PC-3 (cell line): Measurements from ENCODE around the gene CXCL13. TPM values are rescaled to one million over a fixed set of nuclear protein-coding genes. Genes with fewer than 3 reads are reported as not detected.

Source experiments
- ATAC-seq: fragments of 200-7000 bp; cut with Tn5 transposase; 2 replicates; pipeline ENCODE4 v1.9.1; 2020; ENCODE audit warnings: mild to moderate bottlenecking, moderate library complexity
- BruUV-seq: library from RNA; stranded (reverse); fragments of 400-500 nt; replicated peaks from 2 replicates; lab custom pipeline; 2021; lab: Mats Ljungman, UMichigan
- CTCF ChIA-PET: fragments of 300-600 bp; sonication (Branson Sonifier 250); formaldehyde crosslinking; loops from one replicate; lab custom pipeline; 2022; ENCODE audit warnings: antibody characterized with exemption; lab: Charles Lee
- POLR2A ChIA-PET: fragments of 300-600 bp; sonication (Branson Sonifier 250); formaldehyde crosslinking; loops from one replicate; lab custom pipeline; 2022; ENCODE audit warnings: antibody characterized with exemption; ENCODE audit not compliant: unreplicated experiment; lab: Charles Lee
- DNase-seq: peaks from one replicate; pipeline ENCODE4 v3.0.0-alpha.2; 2015
- H2AFZ ChIP-seq: fragments of 300-600 bp; sonication (generic); 2 replicates; pipeline ENCODE4 v1.6.0; 2016; ENCODE audit warnings: antibody characterized with exemption, low read length
- H3F3A ChIP-seq: fragments of 300-600 bp; sonication (generic); one replicate; pipeline ENCODE4 v1.6.0; 2017; ENCODE audit warnings: antibody characterized with exemption, low read length, control low read depth, mild to moderate bottlenecking; ENCODE audit not compliant: unreplicated experiment
- H3K27ac ChIP-seq: fragments of 300-600 bp; sonication (generic); 2 replicates; pipeline ENCODE4 v1.5.1; 2016; ENCODE audit warnings: mild to moderate bottlenecking, low read length
- H3K27me3 ChIP-seq: fragments of 300-600 bp; sonication (generic); 2 replicates; pipeline ENCODE4 v1.6.1; 2016; ENCODE audit warnings: low read length, mixed read lengths
- H3K36me3 ChIP-seq: fragments of 300-600 bp; sonication (generic); 2 replicates; pipeline ENCODE4 v1.6.1; 2016; ENCODE audit warnings: low read depth, mixed run types, low read length, mixed read lengths
- H3K4me1 ChIP-seq: fragments of 300-600 bp; sonication (generic); 2 replicates; pipeline ENCODE4 v1.5.1; 2016; ENCODE audit warnings: low read length; ENCODE audit not compliant: insufficient read depth
- H3K4me2 ChIP-seq: fragments of 300-600 bp; sonication (generic); 2 replicates; pipeline ENCODE4 v1.6.0; 2016; ENCODE audit warnings: low read length
- H3K4me3 ChIP-seq: fragments of 300-600 bp; sonication (generic); 2 replicates; pipeline ENCODE4 v1.5.1; 2016; ENCODE audit warnings: mild to moderate bottlenecking, low read length, mixed read lengths
- H3K79me2 ChIP-seq: fragments of 300-600 bp; sonication (generic); 2 replicates; pipeline ENCODE4 v1.6.1; 2017; ENCODE audit warnings: low read length, mixed read lengths
- H3K9ac ChIP-seq: fragments of 300-600 bp; sonication (generic); 2 replicates; pipeline ENCODE4 v1.6.0; 2016; ENCODE audit warnings: mild to moderate bottlenecking, low read length
- H3K9me2 ChIP-seq: fragments of 300-600 bp; sonication (generic); replicated peaks from 2 replicates; pipeline ENCODE4 v1.6.1; 2016; ENCODE audit warnings: mixed run types, low read length, mixed read lengths
- H3K9me3 ChIP-seq: fragments of 300-600 bp; sonication (generic); 2 replicates; pipeline ENCODE4 v1.6.1; 2016; ENCODE audit warnings: low read length, mixed read lengths
- H4K20me1 ChIP-seq: fragments of 300-600 bp; sonication (generic); 2 replicates; pipeline ENCODE4 v1.6.1; 2016; ENCODE audit warnings: low read length, mixed read lengths
- CTCF ChIP-seq: fragments of 300-600 bp; sonication (generic); conservative IDR thresholded peaks from 2 replicates; pipeline ENCODE4 v1.5.1; 2017; ENCODE audit warnings: antibody characterized with exemption, low read depth, mild to moderate bottlenecking, low read length
- EZH2 ChIP-seq: fragments of 300-600 bp; sonication (generic); IDR thresholded peaks from one replicate; pipeline ENCODE4 v1.6.1; 2017; ENCODE audit warnings: antibody characterized with exemption, mild to moderate bottlenecking, low read length; ENCODE audit not compliant: unreplicated experiment
- EZH2phosphoT487 ChIP-seq: fragments of 300-600 bp; sonication (generic); IDR thresholded peaks from 2 replicates; pipeline ENCODE4 v1.6.1; 2018; ENCODE audit warnings: mild to moderate bottlenecking, antibody characterized with exemption, low read length, borderline replicate concordance
- intact Hi-C: fragments of 100-400 bp; cut with micrococcal nuclease; formaldehyde crosslinking; loops from 2 replicates; pipeline ENCODE4 v1.9.0; 2023
- total RNA-seq: library from RNA; depleted of rRNA; stranded (reverse); fragments of >200 nt; gene quantifications from 2 replicates; pipeline ENCODE4 v1.2.3, GENCODE V29; 2014

CXCL13 gene
- total RNA-seq, 1 experiment from 2014 or later = not detected

- Histone ChIP-seq H3K27ac (no peak overlapping the region), H3F3A (no peaks in the 10 kb centered on the region), H3K9me3 (no peaks in the 10 kb centered on the region), H3K9me2 (no peaks in the 10 kb centered on the region), H3K27me3 (peaks cover 27% of the 10 kb centered on the region), H2AFZ (no peak overlapping the region), H3K4me1 (no peaks in the 10 kb centered on the region), H4K20me1 (no peaks in the 10 kb centered on the region), H3K4me3 (no peak overlapping the region), H3K9ac (no peak overlapping the region), H3K4me2 (no peak overlapping the region), H3K79me2 (no peaks in the 10 kb centered on the region), H3K36me3 (no peaks in the 10 kb centered on the region)
- intact Hi-C loops = loop anchor here (1.0 kb wide), 2 partner anchors 136 to 216 kb away; no protein-coding TSS in a partner anchor
- DNase-seq = no peak
- no TSS peak for BruUV-seq
- ChIA-PET CTCF (interaction anchor here (1.1 to 2.8 kb wide), 4 partner anchors 64 to 183 kb away, joined by 4 to 20 read pairs (median 6); no protein-coding TSS in a partner anchor), POLR2A (no interaction called here)
- no peak for ATAC-seq
- no peak for TF ChIP-seq EZH2
- TF ChIP-seq EZH2phosphoT487 = no peak
- TF ChIP-seq CTCF = no peak
Measured at GRCh38 chr4:77601614-77602187, 3.9 kb upstream of the CXCL13 start.

DNA sequence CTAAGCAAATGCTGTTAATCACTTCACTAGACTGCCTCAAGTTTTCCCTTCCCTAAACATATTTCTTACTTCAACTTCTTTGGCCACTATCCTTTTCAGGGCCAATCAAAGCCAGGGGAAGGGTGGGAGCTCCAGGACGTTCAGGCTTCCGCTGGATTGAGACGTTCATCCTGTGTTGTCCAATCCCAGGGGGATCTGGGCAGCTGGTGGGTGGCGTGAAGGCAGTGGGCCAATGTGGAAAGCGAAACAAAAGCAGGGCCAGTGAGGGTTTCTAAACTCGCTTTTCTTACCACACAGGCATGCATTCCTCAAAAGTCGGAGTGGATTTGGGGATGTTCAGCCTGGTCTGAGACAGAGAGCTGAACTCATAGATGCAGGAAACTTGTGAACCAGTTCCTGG is 7.6 kb downstream of the CXCL13 start:
- no peak overlapping the region for H3K9ac ChIP-seq
- no peak overlapping the region for H3K4me2 ChIP-seq
- no peaks in the 10 kb centered on the region for H3K9me3 ChIP-seq
- POLR2A ChIA-PET = no interaction called here
- H3F3A ChIP-seq = no peaks in the 10 kb centered on the region
- H2AFZ ChIP-seq = no peak overlapping the region
- no peaks in the 10 kb centered on the region for H3K9me2 ChIP-seq
- no TSS peak for BruUV-seq
- H4K20me1 ChIP-seq = no peaks in the 10 kb centered on the region
- H3K4me3 ChIP-seq = no peak overlapping the region
- CTCF ChIA-PET = no interaction called here
- intact Hi-C loops = no loop called here
- no peak for DNase-seq
- H3K36me3 ChIP-seq = no peaks in the 10 kb centered on the region
- H3K79me2 ChIP-seq = no peaks in the 10 kb centered on the region
- H3K27me3 ChIP-seq = peaks cover 20% of the 10 kb centered on the region
- H3K4me1 ChIP-seq = no peaks in the 10 kb centered on the region
- TF ChIP-seq EZH2phosphoT487 = no peak
- TF ChIP-seq EZH2 = no peak
- no peak for TF ChIP-seq CTCF
- ATAC-seq = no peak
- H3K27ac ChIP-seq = no peak overlapping the region

GRCh38 chr4:77615153-77615552 is 9.5 kb downstream of the CXCL13 start:
- CTCF ChIA-PET = no interaction called here
- ATAC-seq (no peak), DNase-seq (no peak)
- Histone ChIP-seq H3K27ac (no peak overlapping the region), H3K4me1 (no peaks in the 10 kb centered on the region), H3K79me2 (no peaks in the 10 kb centered on the region), H3K27me3 (peaks cover 12% of the 10 kb centered on the region), H3F3A (no peaks in the 10 kb centered on the region), H4K20me1 (no peaks in the 10 kb centered on the region), H3K9me3 (no peaks in the 10 kb centered on the region), H3K9me2 (no peaks in the 10 kb centered on the region), H3K9ac (no peak overlapping the region), H3K4me3 (no peak overlapping the region), H3K4me2 (no peak overlapping the region), H2AFZ (no peak overlapping the region), H3K36me3 (no peaks in the 10 kb centered on the region)
- BruUV-seq = no TSS peak
- intact Hi-C loops = no loop called here
- POLR2A ChIA-PET = interaction anchor here (0.7 kb wide), 1 partner anchor 546 kb away, joined by 8 read pairs; no protein-coding TSS in a partner anchor
- no peak for TF ChIP-seq EZH2
- no peak for TF ChIP-seq CTCF
- no peak for TF ChIP-seq EZH2phosphoT487
